KMS-11 (cell line): ENCODE measurements around the gene TAOK1.

Experiments used
- H2AFZ ChIP-seq: fragments of 200-600 bp; sonication (generic); 2 replicates; pipeline ENCODE4 v1.6.1; 2016; ENCODE audit warnings: antibody characterized with exemption, mixed run types, low read depth
- H3K27ac ChIP-seq: fragments of 200-600 bp; sonication (generic); 2 replicates; pipeline ENCODE4 v1.6.1; 2016; ENCODE audit warnings: mild to moderate bottlenecking, mixed run types
- H3K27me3 ChIP-seq: fragments of 200-600 bp; sonication (generic); 2 replicates; pipeline ENCODE4 v1.6.1; 2017; ENCODE audit warnings: mild to moderate bottlenecking, low read depth, mixed run types, moderate library complexity; ENCODE audit not compliant: insufficient read depth
- H3K36me3 ChIP-seq: fragments of 200-600 bp; sonication (generic); 2 replicates; pipeline ENCODE4 v1.6.1; 2017; ENCODE audit warnings: mild to moderate bottlenecking, mixed run types; ENCODE audit not compliant: insufficient read depth
- H3K4me1 ChIP-seq: fragments of 200-600 bp; sonication (generic); 2 replicates; pipeline ENCODE4 v1.6.1; 2016; ENCODE audit warnings: mild to moderate bottlenecking, low read depth, mixed run types; ENCODE audit not compliant: poor library complexity, severe bottlenecking
- H3K4me2 ChIP-seq: fragments of 200-600 bp; sonication (generic); 2 replicates; pipeline ENCODE4 v1.7.0; 2016; ENCODE audit warnings: mild to moderate bottlenecking, mixed run types
- H3K4me3 ChIP-seq: fragments of 200-600 bp; sonication (generic); IDR thresholded peaks from 2 replicates; pipeline ENCODE4 v1.6.1; 2017; ENCODE audit warnings: low read depth, low read length, mixed read lengths; ENCODE audit not compliant: insufficient read depth
- H3K79me2 ChIP-seq: fragments of 200-600 bp; sonication (generic); 2 replicates; pipeline ENCODE4 v1.6.1; 2016; ENCODE audit warnings: low read depth, mixed run types; ENCODE audit not compliant: insufficient read depth
- H3K9ac ChIP-seq: fragments of 200-600 bp; sonication (generic); 2 replicates; pipeline ENCODE4 v1.6.1; 2016; ENCODE audit warnings: mild to moderate bottlenecking, mixed run types
- H4K20me1 ChIP-seq: fragments of 200-600 bp; sonication (generic); 2 replicates; pipeline ENCODE4 v1.6.1; 2016; ENCODE audit warnings: mild to moderate bottlenecking, mixed run types; ENCODE audit not compliant: insufficient read depth
- CTCF ChIP-seq: fragments of 200-600 bp; sonication (generic); conservative IDR thresholded peaks from 2 replicates; pipeline ENCODE4 v1.6.1; 2017; ENCODE audit warnings: low read depth, mild to moderate bottlenecking, antibody characterized with exemption, low read length, moderate library complexity, mixed read lengths

Gene TAOK1

GRCh38 chr17:29369831-29370735 is 20.1 kb upstream of the TAOK1 start:
- Histone ChIP-seq H2AFZ (peak overlapping the region; percentile 64), H3K4me3 (no peak overlapping the region), H3K27ac (peak overlapping the region; percentile 37; the same call in 1 of the 2 replicates)

GRCh38 chr17:29376667-29377270 is 13.4 kb upstream of the TAOK1 start:
- Histone ChIP-seq H4K20me1 (no peaks in the 10 kb centered on the region), H3K4me2 (no peak overlapping the region), H2AFZ (no peak overlapping the region), H3K4me3 (no peak overlapping the region), H3K27ac (no peak overlapping the region), H3K9ac (no peak overlapping the region), H3K79me2 (no peaks in the 10 kb centered on the region), H3K27me3 (no peaks in the 10 kb centered on the region), H3K4me1 (no peaks in the 10 kb centered on the region), H3K36me3 (no peaks in the 10 kb centered on the region)
- no peak for TF ChIP-seq CTCF

More at GRCh38 chr17:29369831-29370735, 20.1 kb upstream of the TAOK1 start:
- peaks cover 7% of the 10 kb centered on the region for H3K4me1 ChIP-seq
- no peaks in the 10 kb centered on the region for H3K27me3 ChIP-seq
- H3K4me2 ChIP-seq, result peak overlapping the region; percentile 33; the same call in 1 of the 2 replicates
- no peaks in the 10 kb centered on the region for H3K36me3 ChIP-seq
- no peaks in the 10 kb centered on the region for H3K79me2 ChIP-seq
- H3K9ac ChIP-seq, result no peak overlapping the region
- peak; percentile 92 for TF ChIP-seq CTCF
- no peaks in the 10 kb centered on the region for H4K20me1 ChIP-seq

GRCh38 chr17:29378500-29378899 is 11.7 kb upstream of the TAOK1 start:
- Histone ChIP-seq H3K9ac (no peak overlapping the region), H2AFZ (no peak overlapping the region), H3K36me3 (no peaks in the 10 kb centered on the region), H3K27me3 (no peaks in the 10 kb centered on the region), H3K4me1 (no peaks in the 10 kb centered on the region), H3K79me2 (no peaks in the 10 kb centered on the region), H3K4me3 (no peak overlapping the region), H4K20me1 (no peaks in the 10 kb centered on the region), H3K4me2 (no peak overlapping the region), H3K27ac (no peak overlapping the region)
- TF ChIP-seq CTCF, result no peak

- no peak overlapping the region for H3K9ac ChIP-seq
- H3K4me3 ChIP-seq, result no peak overlapping the region
- no peaks in the 10 kb centered on the region for H3K79me2 ChIP-seq
- no peaks in the 10 kb centered on the region for H3K36me3 ChIP-seq
- H3K4me2 ChIP-seq, result no peak overlapping the region
- no peaks in the 10 kb centered on the region for H3K4me1 ChIP-seq
- TF ChIP-seq CTCF, result no peak
- H2AFZ ChIP-seq, result no peak overlapping the region
- H3K27me3 ChIP-seq, result no peaks in the 10 kb centered on the region
- no peaks in the 10 kb centered on the region for H4K20me1 ChIP-seq
- H3K27ac ChIP-seq, result no peak overlapping the region
Measured at GRCh38 chr17:29379084-29379991, 10.8 kb upstream of the TAOK1 start.
